Lower leg skin (tissue), 4 donors: ENCODE results near the gene NMB. TPM values are rescaled to one million over a fixed set of nuclear protein-coding genes. Genes with fewer than 3 reads are reported as not detected.
"Not testable (repeated sequence)": the region's sequence is repeated elsewhere in the genome, so short reads cannot be mapped to it uniquely, and the experiment has no call there.

Experiments used
- DNase-seq, 2 donors: peaks; one replicate each; pipeline ENCODE4 v3.0.0-alpha.2; 2019; ENCODE audit warnings: low spot score in 2 of 2
- H3K4me3 ChIP-seq: fragments of 200-600 bp; sonication (generic); 2 replicates; pipeline ENCODE4 v1.5.1; 2017; ENCODE audit warnings: mild to moderate bottlenecking, low read depth; ENCODE audit not compliant: poor library complexity, severe bottlenecking
- CTCF ChIP-seq, 3 donors: fragments of 450-650 bp; IDR thresholded peaks; one replicate each; pipeline ENCODE4 v1.5.1; 2016; ENCODE audit warnings: antibody characterized with exemption in 3 of 3, mild to moderate bottlenecking in 3 of 3, moderate library complexity in 2 of 3
- POLR2A ChIP-seq, 2 donors: fragments of 450-650 bp; IDR thresholded peaks; one replicate each; pipeline ENCODE4 v1.6.1; 2016 to 2017; ENCODE audit warnings: antibody characterized with exemption in 2 of 2, mild to moderate bottlenecking in 1 of 2, moderate library complexity in 1 of 2
- WGBS, 2 donors: methylation state at CpG; one replicate each; pipeline ENCODE4 v1.1.5; 2018; 5-methylcytosine and 5-hydroxymethylcytosine counted together
- intact Hi-C: fragments of 100-400 bp; cut with DNase I; formaldehyde crosslinking; loops from one replicate; pipeline ENCODE4 v1.15.0; 2023; ENCODE audit warnings: low total_unique reads
- total RNA-seq, 4 donors: library from RNA; depleted of rRNA; stranded (reverse); fragments of >200 nt; gene quantifications; one replicate each; pipeline ENCODE4 v1.1.0, GENCODE V29; 2016

Gene NMB
- total RNA-seq, 4 donors from 2014 or later, result 0.88 to 5.7 (median 3.5) TPM

DNA sequence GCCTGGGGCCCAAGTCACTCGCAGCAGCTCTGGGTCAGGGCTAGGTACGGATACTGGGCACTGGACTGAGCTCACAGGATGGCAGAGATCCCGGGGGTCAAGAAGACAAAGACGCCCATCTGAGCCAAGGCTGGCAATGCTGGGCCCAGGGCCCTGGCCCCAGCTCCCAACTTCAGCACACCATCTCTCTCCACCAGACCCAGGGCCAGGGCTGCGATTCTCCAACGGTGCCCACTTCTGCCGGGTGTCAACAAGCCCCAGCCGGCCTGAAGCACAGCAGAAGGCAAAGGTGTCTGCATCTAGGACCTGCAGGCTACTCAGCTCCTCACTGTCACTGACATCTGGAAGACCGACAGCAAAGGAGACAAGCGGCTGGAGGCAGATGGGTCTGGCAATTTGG is 12.5 kb downstream of the NMB start:
- TF ChIP-seq POLR2A (IDR thresholded peaks at IDR 0.05), result no peak
- no peak for TF ChIP-seq CTCF (IDR thresholded peaks at IDR 0.05)
- H3K4me3 ChIP-seq, result no peak overlapping the region
- intact Hi-C loops, result no loop called here
- DNase-seq, result no peak
- 94 to 95% methylated on average over 10 of the region's 10 CpGs for whole genome bisulfite sequencing, 2 donors

DNA sequence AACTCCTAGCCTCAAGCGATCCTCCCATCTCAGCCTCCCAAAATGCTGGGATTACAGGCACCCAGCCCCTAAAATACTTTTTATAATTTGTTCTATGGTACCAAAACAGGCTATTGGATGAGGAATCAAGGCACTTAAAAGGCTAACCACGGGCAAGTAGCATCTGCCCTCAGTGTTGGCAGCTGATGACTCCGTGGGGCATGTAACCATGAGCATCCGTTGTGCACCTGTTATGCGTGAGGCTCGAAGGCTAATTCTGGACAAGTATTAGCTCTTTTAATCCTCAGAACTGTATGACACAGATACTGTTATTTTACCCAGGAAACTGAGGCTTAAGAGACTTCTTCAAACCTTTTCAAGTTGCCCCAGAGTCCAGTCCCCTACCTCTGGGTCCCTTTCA is 14.2 kb downstream of the NMB start:
- intact Hi-C loops, result no loop called here
- DNase-seq, result no peak
- WGBS, 2 donors, result 87 to 88% methylated on average over 6 of the region's 6 CpGs
- TF ChIP-seq CTCF (IDR thresholded peaks at IDR 0.05), result no peak
- no peak for TF ChIP-seq POLR2A (IDR thresholded peaks at IDR 0.05)
- H3K4me3 ChIP-seq, result no peak overlapping the region

GRCh38 chr15:84642640-84643039 is 15.4 kb downstream of the NMB start:
- H3K4me3 ChIP-seq, intact Hi-C loops, DNase-seq: not testable (repeated sequence)
- WGBS, 2 donors, result 50 to 76% methylated on average over 2 of the region's 2 CpGs

DNA sequence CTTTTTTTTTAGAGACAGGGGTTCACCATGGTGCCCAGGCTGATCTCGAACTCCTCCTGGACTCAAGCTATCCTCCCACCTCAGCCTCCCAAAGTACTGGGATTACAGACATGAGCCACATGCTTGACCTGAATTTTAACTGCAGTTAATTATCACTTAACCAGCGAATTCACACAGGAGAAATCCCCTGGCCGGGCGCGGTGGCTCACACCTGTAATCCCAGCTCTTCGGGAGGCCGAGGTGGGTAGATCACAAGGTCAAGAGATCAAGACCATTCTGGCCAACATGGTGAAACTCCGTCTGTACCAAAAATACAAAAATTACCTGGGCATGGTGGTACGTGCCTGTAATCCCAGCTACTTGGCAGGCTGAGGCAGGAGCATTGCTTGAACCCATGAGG is 16.1 kb downstream of the NMB start:
- H3K4me3 ChIP-seq, intact Hi-C loops, DNase-seq: not testable (repeated sequence)
- 97% methylated on average over 9 of the region's 9 CpGs for WGBS, 2 donors

DNA sequence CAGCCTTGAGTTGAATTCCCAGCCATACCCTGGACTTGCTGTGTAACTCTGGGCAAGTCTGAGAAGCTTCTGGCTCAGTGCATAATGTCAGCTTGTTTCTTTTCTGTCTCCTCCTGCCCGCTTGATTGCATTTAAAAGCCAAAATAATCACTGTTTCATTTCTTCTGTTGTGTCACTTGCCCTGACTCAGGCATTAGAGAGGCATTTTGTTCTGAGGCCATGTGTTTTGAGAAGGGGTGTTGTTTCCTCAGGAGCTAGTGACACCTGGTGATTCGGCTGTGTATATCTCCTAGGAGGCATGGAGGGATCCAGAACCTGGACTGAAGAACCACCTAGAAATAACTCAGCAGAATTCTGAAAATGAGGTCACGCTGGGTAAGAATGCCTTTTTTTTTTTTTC is 19.9 kb downstream of the NMB start:
- 76% methylated on average over 3 of the region's 3 CpGs for WGBS, 2 donors
- no peak overlapping the region for H3K4me3 ChIP-seq
- DNase-seq, result no peak
- intact Hi-C loops, result no loop called here
- TF ChIP-seq CTCF (IDR thresholded peaks at IDR 0.05) (no peak), POLR2A (IDR thresholded peaks at IDR 0.05) (no peak)

DNA sequence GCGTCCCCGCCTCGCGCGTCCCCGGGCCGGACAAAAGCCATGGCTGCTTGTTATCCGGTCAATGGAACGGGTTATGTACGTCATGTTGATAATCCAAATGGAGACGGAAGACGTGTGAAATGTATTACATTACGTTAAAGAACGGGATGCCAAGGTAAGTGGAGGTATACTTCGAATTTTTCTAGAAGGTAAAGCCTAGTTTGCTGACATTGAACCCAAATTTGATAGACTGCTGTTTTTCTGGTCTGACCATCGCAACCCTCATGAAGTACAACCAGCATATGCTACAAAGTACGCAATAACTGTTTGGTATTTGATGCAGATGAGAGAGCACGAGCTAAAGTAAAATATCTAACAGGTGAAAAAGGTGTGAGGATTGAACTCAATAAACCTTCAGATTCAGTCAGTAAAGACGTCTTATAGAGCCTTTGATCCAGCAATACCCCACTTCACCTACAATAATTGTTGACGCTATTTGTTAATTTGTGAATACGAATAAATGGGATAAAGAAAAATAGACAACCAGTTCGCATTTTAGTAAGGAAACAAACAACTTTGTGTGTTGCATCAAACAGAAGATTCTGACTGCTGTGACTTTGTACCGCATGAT is 23.7 kb downstream of the NMB start:
- peak overlapping the region; percentile 34 for H3K4me3 ChIP-seq
- intact Hi-C loops, result no loop called here
- TF ChIP-seq POLR2A (IDR thresholded peaks at IDR 0.05) (no peak), CTCF (IDR thresholded peaks at IDR 0.05) (no peak)
- DNase-seq, result no peak
- whole genome bisulfite sequencing, 2 donors, result 35 to 37% methylated on average over 23 of the region's 23 CpGs
